ENCODE results near the gene DNAI4.

DNAI4 gene

GRCh38 chr1:66775646-66776045, 149.0 kb downstream of the DNAI4 start:
- Histone ChIP-seq H3K4me1 (ENCODE audit: insufficient read depth, insufficient read length) (no peaks in the 10 kb centered on the region), H3K27me3 (ENCODE audit: insufficient read depth, insufficient read length) (no peaks in the 10 kb centered on the region), H3K36me3 (ENCODE audit: insufficient read depth, insufficient read length, low read length) (no peaks in the 10 kb centered on the region), H3K9ac (ENCODE audit: insufficient read length, low read depth) (no peak overlapping the region), H3K4me3 (ENCODE audit: insufficient read length, low read depth) (no peak overlapping the region), H3K9me3 (ENCODE audit: insufficient read depth, low read length) (peaks cover 12% of the 10 kb centered on the region)
- no peak for TF ChIP-seq ZNF274 (IDR thresholded peaks at IDR 0.05; ENCODE audit: low read depth, low read length)
- TF ChIP-seq SUZ12 (IDR thresholded peaks at IDR 0.05; ENCODE audit: extremely low read depth, insufficient read depth, insufficient read length), result no peak
- no peak for TF ChIP-seq YY1 (IDR thresholded peaks at IDR 0.05; ENCODE audit: insufficient read depth, insufficient read length)
- DNase-seq (ENCODE audit: low read depth, low spot score), result no peak

GRCh38 chr1:66774438-66774837, 150.2 kb downstream of the DNAI4 start:
- no peak for DNase-seq (ENCODE audit: low read depth, low spot score)
- Histone ChIP-seq H3K27me3 (ENCODE audit: insufficient read depth, insufficient read length) (no peaks in the 10 kb centered on the region), H3K36me3 (ENCODE audit: insufficient read depth, insufficient read length, low read length) (no peaks in the 10 kb centered on the region), H3K4me1 (ENCODE audit: insufficient read depth, insufficient read length) (no peaks in the 10 kb centered on the region), H3K9ac (ENCODE audit: insufficient read length, low read depth) (no peak overlapping the region), H3K9me3 (ENCODE audit: insufficient read depth, low read length) (peaks cover 3% of the 10 kb centered on the region), H3K4me3 (ENCODE audit: insufficient read length, low read depth) (no peak overlapping the region)
- TF ChIP-seq ZNF274 (IDR thresholded peaks at IDR 0.05; ENCODE audit: low read depth, low read length) (no peak), YY1 (IDR thresholded peaks at IDR 0.05; ENCODE audit: insufficient read depth, insufficient read length) (no peak), SUZ12 (IDR thresholded peaks at IDR 0.05; ENCODE audit: extremely low read depth, insufficient read depth, insufficient read length) (no peak)

- DNase-seq (ENCODE audit: low read depth, low spot score), result no peak
- TF ChIP-seq YY1 (IDR thresholded peaks at IDR 0.05; ENCODE audit: insufficient read depth, insufficient read length) (no peak), SUZ12 (IDR thresholded peaks at IDR 0.05; ENCODE audit: extremely low read depth, insufficient read depth, insufficient read length) (no peak)
- Histone ChIP-seq H3K36me3 (ENCODE audit: insufficient read depth, insufficient read length, low read length) (no peaks in the 10 kb centered on the region), H3K9ac (ENCODE audit: insufficient read length, low read depth) (no peak overlapping the region), H3K4me1 (ENCODE audit: insufficient read depth, insufficient read length) (no peaks in the 10 kb centered on the region), H3K9me3 (ENCODE audit: insufficient read depth, low read length) (no peaks in the 10 kb centered on the region), H3K4me3 (ENCODE audit: insufficient read length, low read depth) (no peak overlapping the region), H3K27me3 (ENCODE audit: insufficient read depth, insufficient read length) (no peaks in the 10 kb centered on the region)
These were observed 151.4 kb downstream of the DNAI4 start for GRCh38 chr1:66773227-66773626.

GRCh38 chr1:66770694-66771093, 154.0 kb downstream of the DNAI4 start:
- no peak for DNase-seq (ENCODE audit: low read depth, low spot score)
- TF ChIP-seq ZNF274 (IDR thresholded peaks at IDR 0.05; ENCODE audit: low read depth, low read length) (no peak), SUZ12 (IDR thresholded peaks at IDR 0.05; ENCODE audit: extremely low read depth, insufficient read depth, insufficient read length) (no peak), YY1 (IDR thresholded peaks at IDR 0.05; ENCODE audit: insufficient read depth, insufficient read length) (no peak)
- no peaks in the 10 kb centered on the region for H3K27me3 ChIP-seq (ENCODE audit: insufficient read depth, insufficient read length)
- no peaks in the 10 kb centered on the region for H3K9me3 ChIP-seq (ENCODE audit: insufficient read depth, low read length)
- H3K9ac ChIP-seq (ENCODE audit: insufficient read length, low read depth), result no peak overlapping the region
- no peaks in the 10 kb centered on the region for H3K36me3 ChIP-seq (ENCODE audit: insufficient read depth, insufficient read length, low read length)
- H3K4me3 ChIP-seq (ENCODE audit: insufficient read length, low read depth), result no peak overlapping the region
- no peaks in the 10 kb centered on the region for H3K4me1 ChIP-seq (ENCODE audit: insufficient read depth, insufficient read length)

- no peaks in the 10 kb centered on the region for H3K9me3 ChIP-seq (ENCODE audit: insufficient read depth, low read length)
- H3K4me1 ChIP-seq (ENCODE audit: insufficient read depth, insufficient read length), result no peaks in the 10 kb centered on the region
- TF ChIP-seq ZNF274 (IDR thresholded peaks at IDR 0.05; ENCODE audit: low read depth, low read length) (no peak), SUZ12 (IDR thresholded peaks at IDR 0.05; ENCODE audit: extremely low read depth, insufficient read depth, insufficient read length) (no peak)
- H3K4me3 ChIP-seq (ENCODE audit: insufficient read length, low read depth), result no peak overlapping the region
- no peaks in the 10 kb centered on the region for H3K36me3 ChIP-seq (ENCODE audit: insufficient read depth, insufficient read length, low read length)
- no peak overlapping the region for H3K9ac ChIP-seq (ENCODE audit: insufficient read length, low read depth)
- DNase-seq (ENCODE audit: low read depth, low spot score), result no peak
- H3K27me3 ChIP-seq (ENCODE audit: insufficient read depth, insufficient read length), result no peaks in the 10 kb centered on the region
These were observed 154.4 kb downstream of the DNAI4 start for GRCh38 chr1:66770240-66770639.

GRCh38 chr1:66769512-66770229, 155.0 kb downstream of the DNAI4 start:
- Histone ChIP-seq H3K4me1 (ENCODE audit: insufficient read depth, insufficient read length) (no peaks in the 10 kb centered on the region), H3K9ac (ENCODE audit: insufficient read length, low read depth) (no peak overlapping the region), H3K4me3 (ENCODE audit: insufficient read length, low read depth) (no peak overlapping the region), H3K36me3 (ENCODE audit: insufficient read depth, insufficient read length, low read length) (no peaks in the 10 kb centered on the region), H3K9me3 (ENCODE audit: insufficient read depth, low read length) (no peaks in the 10 kb centered on the region), H3K27me3 (ENCODE audit: insufficient read depth, insufficient read length) (no peaks in the 10 kb centered on the region)
- no peak for TF ChIP-seq SUZ12 (IDR thresholded peaks at IDR 0.05; ENCODE audit: extremely low read depth, insufficient read depth, insufficient read length)
- TF ChIP-seq YY1 (IDR thresholded peaks at IDR 0.05; ENCODE audit: insufficient read depth, insufficient read length), result no peak
- no peak for TF ChIP-seq ZNF274 (IDR thresholded peaks at IDR 0.05; ENCODE audit: low read depth, low read length)
- no peak for DNase-seq (ENCODE audit: low read depth, low spot score)

- Histone ChIP-seq H3K27me3 (ENCODE audit: insufficient read depth, insufficient read length) (no peaks in the 10 kb centered on the region), H3K4me1 (ENCODE audit: insufficient read depth, insufficient read length) (no peaks in the 10 kb centered on the region), H3K9ac (ENCODE audit: insufficient read length, low read depth) (no peak overlapping the region), H3K9me3 (ENCODE audit: insufficient read depth, low read length) (no peaks in the 10 kb centered on the region), H3K36me3 (ENCODE audit: insufficient read depth, insufficient read length, low read length) (no peaks in the 10 kb centered on the region), H3K4me3 (ENCODE audit: insufficient read length, low read depth) (no peak overlapping the region)
- no peak for DNase-seq (ENCODE audit: low read depth, low spot score)
- TF ChIP-seq YY1 (IDR thresholded peaks at IDR 0.05; ENCODE audit: insufficient read depth, insufficient read length) (no peak), ZNF274 (IDR thresholded peaks at IDR 0.05; ENCODE audit: low read depth, low read length) (no peak), SUZ12 (IDR thresholded peaks at IDR 0.05; ENCODE audit: extremely low read depth, insufficient read depth, insufficient read length) (no peak)
These were observed 155.7 kb downstream of the DNAI4 start for GRCh38 chr1:66768965-66769364.

Data from NT2/D1 (cell line).